Stimulated activated naive CD4-positive, alpha-beta T cell treated with Interleukin-2 at 50 U/mL for 16 hours (primary cell): ENCODE data around the gene BLNK.

Source experiments
- DNase-seq: peaks from one replicate; lab custom pipeline; 2025; lab: John Stamatoyannopoulos, UW

BLNK gene

GRCh38 chr10:96288151-96288621, 16.8 kb upstream of the BLNK start:
- DNase-seq = no peak

GRCh38 chr10:96287392-96288105, 16.2 kb upstream of the BLNK start:
- no peak for DNase-seq

DNA sequence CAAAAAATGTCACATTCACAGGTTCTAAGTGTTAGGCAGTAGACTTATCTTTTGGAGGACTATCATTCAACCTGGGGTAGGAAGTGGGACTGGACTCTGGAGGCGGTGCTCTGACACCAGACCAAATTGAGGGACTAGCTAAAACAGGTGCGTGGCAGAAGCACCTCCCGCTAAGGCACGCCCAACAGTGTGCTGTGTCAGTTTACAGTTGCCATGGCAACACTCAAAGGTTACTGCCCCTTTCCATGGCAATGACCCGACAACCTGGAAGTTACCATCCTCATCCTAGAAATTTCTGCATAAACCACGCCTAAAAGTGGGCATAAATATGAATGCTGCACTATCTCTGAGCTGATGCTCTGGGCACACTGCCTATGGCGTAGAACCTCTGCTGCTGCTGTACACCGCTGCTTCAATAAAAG, 14.0 kb upstream of the BLNK start:
- no peak for DNase-seq

DNA sequence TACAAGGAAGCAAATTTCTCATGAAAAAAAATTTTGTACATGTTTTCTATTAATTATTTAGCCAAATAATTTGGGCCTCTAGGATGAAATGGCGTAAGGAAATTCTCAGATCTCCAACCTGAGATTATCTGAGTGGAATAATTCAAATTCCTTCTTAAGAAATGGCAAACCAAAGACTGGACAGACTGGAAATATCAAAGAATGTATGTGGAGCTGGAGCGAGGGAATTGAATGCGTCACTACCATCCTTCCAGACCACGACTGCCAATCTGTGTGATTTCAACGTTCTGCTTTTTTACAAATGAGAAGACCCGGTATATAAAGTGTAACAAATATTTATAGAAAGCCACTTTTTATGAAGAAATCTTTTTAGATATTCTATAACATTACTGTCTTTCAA, 12.4 kb upstream of the BLNK start:
- DNase-seq = no peak

- DNase-seq = no peak
These were observed 12.0 kb upstream of the BLNK start for GRCh38 chr10:96283351-96283750.

- DNase-seq = no peak
These were observed 10.2 kb upstream of the BLNK start for GRCh38 chr10:96281444-96282029.

- no peak for DNase-seq
These were observed 9.5 kb upstream of the BLNK start for GRCh38 chr10:96280859-96281258.

- DNase-seq = no peak
These were observed 7.8 kb upstream of the BLNK start for GRCh38 chr10:96279191-96279641.

DNA sequence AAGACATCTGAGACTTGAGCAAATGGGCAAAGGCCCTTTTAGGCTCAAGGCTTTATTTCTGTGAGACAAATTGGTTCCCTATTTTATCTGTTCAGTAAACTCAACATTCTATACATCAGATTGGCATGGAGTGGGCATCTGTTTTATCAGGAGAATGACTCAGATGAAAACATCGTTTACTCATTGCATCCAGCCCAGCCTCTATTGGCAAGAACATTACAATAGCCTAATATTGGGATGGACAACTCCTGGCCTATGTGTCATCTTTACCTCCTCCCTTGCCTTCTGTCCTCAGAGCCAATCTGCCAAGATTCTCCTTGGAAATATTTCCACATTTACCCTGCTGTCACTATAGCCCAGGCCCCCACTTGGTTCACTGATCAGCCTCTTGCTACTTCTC, 5.5 kb upstream of the BLNK start:
- DNase-seq = no peak

GRCh38 chr10:96276426-96276825, 5.1 kb upstream of the BLNK start:
- DNase-seq = no peak

GRCh38 chr10:96275685-96276418, 4.5 kb upstream of the BLNK start:
- no peak for DNase-seq

GRCh38 chr10:96272316-96273280, 1.2 kb upstream of the BLNK start:
- DNase-seq = no peak

GRCh38 chr10:96270571-96270970, 798 bp downstream of the BLNK start:
- no peak for DNase-seq

DNA sequence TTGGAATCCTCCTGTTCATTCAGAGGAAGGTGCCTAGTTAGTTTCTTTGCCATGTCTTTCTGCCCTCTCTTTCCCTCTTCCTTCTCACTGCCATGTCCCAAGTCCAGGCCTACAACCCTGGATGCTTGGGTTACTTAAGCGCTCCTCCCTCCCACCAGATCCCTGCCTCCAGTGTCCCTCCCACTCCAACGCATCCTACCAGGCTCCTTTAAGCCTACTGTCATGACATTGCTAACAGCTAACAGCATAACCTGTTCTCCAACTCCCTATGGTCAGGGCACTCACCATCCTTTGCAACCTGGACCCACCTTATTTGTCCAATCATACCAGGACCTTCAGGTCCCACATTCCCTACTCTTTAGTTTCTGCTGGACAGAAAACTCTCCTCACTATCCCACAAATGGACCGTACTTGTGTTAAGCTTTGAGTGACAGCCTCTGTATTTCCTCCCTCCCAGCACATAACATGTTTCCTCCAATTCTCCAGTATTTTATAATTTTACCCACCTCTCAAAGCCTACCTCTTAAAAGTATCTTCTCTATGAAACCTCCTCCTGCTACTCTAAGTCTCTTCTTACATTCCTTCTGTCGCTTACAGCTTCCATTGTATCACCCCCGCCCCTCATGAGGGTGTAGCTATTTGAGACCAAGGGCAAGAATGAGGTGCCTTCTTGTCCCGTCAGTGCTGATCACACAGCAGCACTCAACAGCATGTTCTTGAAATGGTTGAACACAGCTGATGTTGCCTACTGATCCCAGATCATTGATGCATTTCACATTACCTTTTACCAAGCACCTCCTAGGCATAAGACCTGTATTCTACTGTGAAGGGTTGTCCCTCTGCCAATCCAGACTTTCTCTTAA, 1.7 kb downstream of the BLNK start:
- no peak for DNase-seq

DNA sequence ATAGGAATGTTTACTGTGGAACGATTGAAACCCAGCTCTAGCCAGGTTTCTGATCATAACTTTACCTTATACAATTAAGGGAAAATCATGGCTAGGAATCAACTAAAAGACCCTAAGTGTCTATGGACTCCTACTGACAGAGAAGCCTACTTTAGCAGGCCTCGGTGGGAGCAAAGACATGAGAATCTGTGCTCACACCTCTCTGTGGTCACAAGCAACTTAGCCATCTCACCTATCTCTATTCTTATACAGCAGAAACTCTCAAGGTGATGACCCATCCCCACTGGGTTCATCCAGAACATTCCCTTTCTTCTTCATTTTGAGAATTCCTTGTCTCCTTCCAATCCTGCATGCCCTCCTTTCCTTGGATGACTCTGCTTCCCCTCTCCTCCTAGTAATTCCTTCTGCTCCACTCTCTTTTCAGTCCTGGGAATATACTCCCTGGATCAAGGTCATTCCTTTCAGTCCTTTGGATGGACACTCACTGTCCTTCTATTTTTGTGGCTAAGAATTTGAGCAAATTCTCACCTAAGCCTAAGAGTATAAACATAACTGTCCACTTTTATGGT, 2.9 kb downstream of the BLNK start:
- no peak for DNase-seq

DNA sequence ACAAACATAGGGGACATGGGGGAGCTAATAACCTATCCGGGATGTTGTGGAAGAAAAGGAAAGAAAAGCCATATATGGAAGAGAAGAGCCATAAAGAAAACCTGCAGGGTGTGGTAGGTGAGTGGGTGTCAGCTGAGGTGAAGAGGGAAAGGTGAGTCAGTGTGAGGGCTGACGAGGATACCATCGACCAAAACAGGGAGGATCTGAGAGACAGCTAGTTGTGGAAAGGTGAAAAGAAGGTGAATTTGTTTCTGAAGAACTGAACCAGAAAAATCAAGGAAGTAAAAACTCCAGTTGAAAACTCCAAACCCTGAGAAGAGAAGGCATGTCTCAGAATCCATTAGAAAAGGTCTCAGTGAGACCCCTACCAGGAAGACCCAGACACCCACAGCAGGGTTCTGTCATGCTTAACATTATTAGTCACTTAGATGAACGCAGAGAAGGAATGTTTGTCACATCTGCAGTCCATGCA, 4.1 kb downstream of the BLNK start:
- no peak for DNase-seq

- no peak for DNase-seq
These were observed 5.1 kb downstream of the BLNK start for GRCh38 chr10:96266118-96266770.

- no peak for DNase-seq
These were observed 6.4 kb downstream of the BLNK start for GRCh38 chr10:96264938-96265337.

- DNase-seq = no peak
These were observed 7.7 kb downstream of the BLNK start for GRCh38 chr10:96263669-96264068.

DNA sequence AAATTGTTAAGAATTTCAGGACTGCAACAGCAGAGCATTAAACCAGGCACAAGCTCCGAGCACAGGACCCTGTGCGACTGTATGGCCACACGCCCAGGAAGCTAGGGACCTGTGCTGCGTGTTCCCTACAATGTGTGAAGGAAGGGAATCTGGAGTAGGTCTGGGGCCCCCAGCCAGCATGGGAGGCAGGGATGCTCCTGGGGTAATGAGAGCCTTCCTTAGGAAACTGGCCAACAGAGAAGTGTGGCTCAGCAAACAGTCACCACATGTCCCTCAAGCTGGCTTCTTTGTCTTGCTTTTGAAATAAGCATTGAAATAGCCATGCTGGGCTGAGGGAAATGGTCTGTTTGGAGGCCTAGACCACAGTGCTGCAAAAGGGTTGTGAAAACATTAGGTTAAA, 8.2 kb downstream of the BLNK start:
- DNase-seq = no peak
